GM12874 (cell line): ENCODE results near the gene PYCR2.

ENCODE experiments used
- TF ChIP-seq, protein P1 (sequence below): IDR thresholded peaks from 2 replicates; pipeline ENCODE4 v1.5.1; 2011; ENCODE audit warnings: low read depth, mild to moderate bottlenecking, control low read depth, low read length, moderate library complexity; ENCODE audit not compliant: insufficient read depth

PYCR2 gene

GRCh38 chr1:225873281-225873850, 50.7 kb downstream of the PYCR2 start:
- TF ChIP-seq, protein P1, sequence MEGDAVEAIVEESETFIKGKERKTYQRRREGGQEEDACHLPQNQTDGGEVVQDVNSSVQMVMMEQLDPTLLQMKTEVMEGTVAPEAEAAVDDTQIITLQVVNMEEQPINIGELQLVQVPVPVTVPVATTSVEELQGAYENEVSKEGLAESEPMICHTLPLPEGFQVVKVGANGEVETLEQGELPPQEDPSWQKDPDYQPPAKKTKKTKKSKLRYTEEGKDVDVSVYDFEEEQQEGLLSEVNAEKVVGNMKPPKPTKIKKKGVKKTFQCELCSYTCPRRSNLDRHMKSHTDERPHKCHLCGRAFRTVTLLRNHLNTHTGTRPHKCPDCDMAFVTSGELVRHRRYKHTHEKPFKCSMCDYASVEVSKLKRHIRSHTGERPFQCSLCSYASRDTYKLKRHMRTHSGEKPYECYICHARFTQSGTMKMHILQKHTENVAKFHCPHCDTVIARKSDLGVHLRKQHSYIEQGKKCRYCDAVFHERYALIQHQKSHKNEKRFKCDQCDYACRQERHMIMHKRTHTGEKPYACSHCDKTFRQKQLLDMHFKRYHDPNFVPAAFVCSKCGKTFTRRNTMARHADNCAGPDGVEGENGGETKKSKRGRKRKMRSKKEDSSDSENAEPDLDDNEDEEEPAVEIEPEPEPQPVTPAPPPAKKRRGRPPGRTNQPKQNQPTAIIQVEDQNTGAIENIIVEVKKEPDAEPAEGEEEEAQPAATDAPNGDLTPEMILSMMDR: no peak

DNA sequence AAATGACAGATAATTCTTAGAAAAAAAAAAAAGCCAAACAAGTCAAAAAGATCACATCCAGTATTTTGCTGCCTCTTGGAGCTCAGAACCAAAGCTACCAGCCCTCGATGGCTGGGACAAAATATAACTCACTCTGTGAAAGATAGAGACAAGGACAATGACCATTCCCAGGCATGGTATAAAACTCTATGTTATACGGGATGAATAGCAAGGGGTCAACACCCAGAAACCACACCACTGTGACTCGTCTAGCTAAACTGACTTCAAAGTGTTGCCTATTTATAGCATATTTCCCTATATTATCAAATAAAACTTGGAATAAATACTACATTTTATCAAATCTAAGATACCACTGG, 52.0 kb downstream of the PYCR2 start:
- TF ChIP-seq, protein P1: no peak

- TF ChIP-seq, protein P1: no peak
These were observed 52.5 kb downstream of the PYCR2 start for GRCh38 chr1:225871359-225872074.

DNA sequence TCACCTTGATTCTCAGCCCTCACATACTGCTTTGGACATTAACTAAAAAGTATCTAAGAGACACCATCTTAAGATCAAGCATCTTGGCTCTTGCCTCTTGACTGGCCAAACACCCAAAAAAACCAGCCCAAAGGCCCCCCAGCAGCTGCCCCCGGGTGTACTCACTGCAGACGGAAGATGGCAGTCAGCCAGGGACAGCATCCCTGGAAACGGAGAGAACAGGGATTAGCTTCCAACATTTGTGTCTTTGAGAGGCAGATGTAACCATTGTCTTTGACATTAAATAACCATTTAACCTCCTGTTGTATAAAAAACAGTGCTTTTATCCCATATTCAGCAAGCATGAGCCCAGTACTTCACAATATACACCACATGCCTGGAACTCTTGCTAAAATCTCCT, 53.1 kb downstream of the PYCR2 start:
- TF ChIP-seq, protein P1: no peak
